ENCODE results near the gene TMEM91. TPM values are rescaled to one million over a fixed set of nuclear protein-coding genes. Genes with fewer than 3 reads are reported as not detected.

Gene TMEM91
- total RNA-seq, 1 donor from 2014 or later = 8.1 TPM

DNA sequence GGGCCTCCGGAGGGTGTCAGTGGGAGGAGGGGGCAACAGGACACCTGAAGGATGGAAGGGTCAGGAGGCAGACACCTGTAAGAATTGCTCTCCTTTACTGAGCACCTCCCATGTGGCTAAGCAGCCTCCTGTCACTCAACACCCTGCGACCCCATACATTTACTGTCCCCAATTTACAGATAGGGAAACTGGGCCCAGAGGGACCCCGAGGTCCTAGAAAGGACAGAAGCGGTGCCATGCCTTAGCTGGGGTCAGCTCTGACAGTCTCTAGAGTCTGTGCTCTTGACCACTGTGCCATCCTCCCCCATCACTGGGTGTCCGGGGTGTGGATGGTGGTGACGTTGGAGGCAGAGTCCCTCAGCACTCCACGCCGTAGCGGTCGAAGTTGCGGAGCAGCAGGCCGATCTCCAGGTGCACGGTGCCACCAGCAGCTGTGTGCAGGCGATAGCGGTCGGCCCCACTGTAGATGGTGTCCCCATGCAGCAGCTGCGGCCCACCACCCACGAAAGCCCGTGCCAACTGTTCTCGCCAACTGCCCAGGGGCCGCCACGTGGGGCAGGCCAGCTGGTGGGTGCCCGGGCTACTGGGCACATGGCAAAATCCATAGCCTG lies 21.9 kb upstream of the TMEM91 start:
- Mint-ChIP-seq H3K4me1 (ENCODE audit: unreplicated experiment) (peaks cover 20% of the 10 kb centered on the region), H3K27me3 (peaks cover 48% of the 10 kb centered on the region), H3K4me3 (peak overlapping the region; percentile 84), H3K27ac (no peak overlapping the region), H3K36me3 (peaks cover 5% of the 10 kb centered on the region), H3K9me3 (no peaks in the 10 kb centered on the region)
- TF ChIP-seq CTCF (conservative IDR thresholded peaks at IDR 0.05) = peak; percentile 19
- DNase-seq (ENCODE audit: extremely low spot score, unreplicated experiment) = no peak

- TF ChIP-seq CTCF (conservative IDR thresholded peaks at IDR 0.05) = no peak
- DNase-seq (ENCODE audit: extremely low spot score, unreplicated experiment) = no peak
- peaks cover 42% of the 10 kb centered on the region for H3K27me3 Mint-ChIP-seq
- peak overlapping the region; percentile 32 for H3K27ac Mint-ChIP-seq
- H3K36me3 Mint-ChIP-seq = peaks cover 5% of the 10 kb centered on the region
- peaks cover 20% of the 10 kb centered on the region for H3K4me1 Mint-ChIP-seq (ENCODE audit: unreplicated experiment)
- H3K9me3 Mint-ChIP-seq = no peaks in the 10 kb centered on the region
- H3K4me3 Mint-ChIP-seq = peak overlapping the region; percentile 76
Observed at GRCh38 chr19:41355035-41355434, 21.3 kb upstream of the TMEM91 start.

GRCh38 chr19:41355802-41356201 lies 20.5 kb upstream of the TMEM91 start:
- Mint-ChIP-seq H3K36me3 (peaks cover 5% of the 10 kb centered on the region), H3K4me1 (ENCODE audit: unreplicated experiment) (peaks cover 18% of the 10 kb centered on the region), H3K9me3 (no peaks in the 10 kb centered on the region), H3K4me3 (peak overlapping the region; percentile 76), H3K27ac (peak overlapping the region; percentile 32), H3K27me3 (peaks cover 35% of the 10 kb centered on the region)
- TF ChIP-seq CTCF (conservative IDR thresholded peaks at IDR 0.05) = no peak
- no peak for DNase-seq (ENCODE audit: extremely low spot score, unreplicated experiment)

GRCh38 chr19:41356984-41357739 lies 19.2 kb upstream of the TMEM91 start:
- Mint-ChIP-seq H3K27ac (no peak overlapping the region), H3K36me3 (peaks cover 5% of the 10 kb centered on the region), H3K4me1 (ENCODE audit: unreplicated experiment) (peaks cover 8% of the 10 kb centered on the region)

DNA sequence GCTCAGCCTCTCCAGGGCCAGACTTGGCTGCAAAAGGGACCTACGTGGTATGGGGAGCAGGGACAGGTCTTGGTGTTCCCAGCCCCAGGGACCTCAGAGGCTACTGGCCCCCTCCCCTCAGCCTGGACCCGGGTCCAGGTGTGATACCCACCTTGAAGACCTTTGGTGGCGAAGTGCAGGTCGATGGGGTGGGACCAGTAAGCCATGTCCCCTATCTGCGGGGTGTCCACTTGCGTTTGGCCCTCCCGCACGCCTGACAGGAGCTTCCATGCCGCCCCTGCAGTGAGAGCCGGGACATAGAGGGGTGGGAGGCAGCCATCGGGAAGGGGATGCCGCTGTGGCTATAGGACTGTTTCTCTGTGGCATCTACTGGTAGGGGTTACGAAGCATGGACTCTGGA lies 18.6 kb upstream of the TMEM91 start:
- peaks cover 5% of the 10 kb centered on the region for H3K36me3 Mint-ChIP-seq
- peaks cover 13% of the 10 kb centered on the region for H3K4me1 Mint-ChIP-seq (ENCODE audit: unreplicated experiment)
- no peak for DNase-seq (ENCODE audit: extremely low spot score, unreplicated experiment)
- peaks cover 20% of the 10 kb centered on the region for H3K27me3 Mint-ChIP-seq
- H3K4me3 Mint-ChIP-seq = no peak overlapping the region
- H3K27ac Mint-ChIP-seq = no peak overlapping the region
- no peak for TF ChIP-seq CTCF (conservative IDR thresholded peaks at IDR 0.05)
- H3K9me3 Mint-ChIP-seq = no peaks in the 10 kb centered on the region

More at GRCh38 chr19:41356984-41357739, 19.2 kb upstream of the TMEM91 start:
- no peaks in the 10 kb centered on the region for H3K9me3 Mint-ChIP-seq
- DNase-seq (ENCODE audit: extremely low spot score, unreplicated experiment) = no peak
- no peak overlapping the region for H3K4me3 Mint-ChIP-seq
- H3K27me3 Mint-ChIP-seq = peaks cover 24% of the 10 kb centered on the region
- no peak for TF ChIP-seq CTCF (conservative IDR thresholded peaks at IDR 0.05)
